Measurements from ENCODE around the gene EHMT1.

- TF ChIP-seq CTCF (IDR thresholded peaks at IDR 0.05) (no peak), POLR2A (IDR thresholded peaks at IDR 0.05) (no peak), POLR2AphosphoS5 (IDR thresholded peaks at IDR 0.05) (no peak)
Measured at GRCh38 chr9:137656416-137656815, 37.6 kb downstream of the EHMT1 start.
